ENCODE data around the gene ASIC3.

Gene ASIC3

DNA sequence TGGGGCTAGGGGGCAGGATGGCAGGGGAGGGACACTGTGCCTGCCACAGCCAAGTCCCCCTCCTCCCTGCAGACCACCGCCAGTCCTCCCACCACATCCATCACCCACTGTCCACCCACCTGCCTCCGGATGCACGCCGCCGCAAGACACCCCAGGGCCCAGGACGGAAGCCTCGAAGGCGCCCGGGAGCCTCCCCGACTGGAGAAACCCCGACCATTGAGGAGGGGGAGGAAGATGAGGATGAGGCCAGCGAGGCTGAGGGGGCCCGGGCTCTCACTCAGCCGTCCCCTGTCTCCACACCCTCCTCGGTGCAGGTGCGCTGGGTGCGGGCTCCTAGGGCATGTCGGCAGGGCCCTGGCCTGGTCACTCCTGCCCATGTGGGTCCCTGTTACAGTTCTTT is 16.1 kb downstream of the ASIC3 start:
- TF ChIP-seq, protein P1, sequence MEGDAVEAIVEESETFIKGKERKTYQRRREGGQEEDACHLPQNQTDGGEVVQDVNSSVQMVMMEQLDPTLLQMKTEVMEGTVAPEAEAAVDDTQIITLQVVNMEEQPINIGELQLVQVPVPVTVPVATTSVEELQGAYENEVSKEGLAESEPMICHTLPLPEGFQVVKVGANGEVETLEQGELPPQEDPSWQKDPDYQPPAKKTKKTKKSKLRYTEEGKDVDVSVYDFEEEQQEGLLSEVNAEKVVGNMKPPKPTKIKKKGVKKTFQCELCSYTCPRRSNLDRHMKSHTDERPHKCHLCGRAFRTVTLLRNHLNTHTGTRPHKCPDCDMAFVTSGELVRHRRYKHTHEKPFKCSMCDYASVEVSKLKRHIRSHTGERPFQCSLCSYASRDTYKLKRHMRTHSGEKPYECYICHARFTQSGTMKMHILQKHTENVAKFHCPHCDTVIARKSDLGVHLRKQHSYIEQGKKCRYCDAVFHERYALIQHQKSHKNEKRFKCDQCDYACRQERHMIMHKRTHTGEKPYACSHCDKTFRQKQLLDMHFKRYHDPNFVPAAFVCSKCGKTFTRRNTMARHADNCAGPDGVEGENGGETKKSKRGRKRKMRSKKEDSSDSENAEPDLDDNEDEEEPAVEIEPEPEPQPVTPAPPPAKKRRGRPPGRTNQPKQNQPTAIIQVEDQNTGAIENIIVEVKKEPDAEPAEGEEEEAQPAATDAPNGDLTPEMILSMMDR (conservative IDR thresholded peaks at IDR 0.05; ENCODE audit: low read depth, low read length) = no peak
- no peak for DNase-seq (ENCODE audit: low read depth)
- H3K4me3 ChIP-seq (ENCODE audit: low read length) = no peak overlapping the region

DNA sequence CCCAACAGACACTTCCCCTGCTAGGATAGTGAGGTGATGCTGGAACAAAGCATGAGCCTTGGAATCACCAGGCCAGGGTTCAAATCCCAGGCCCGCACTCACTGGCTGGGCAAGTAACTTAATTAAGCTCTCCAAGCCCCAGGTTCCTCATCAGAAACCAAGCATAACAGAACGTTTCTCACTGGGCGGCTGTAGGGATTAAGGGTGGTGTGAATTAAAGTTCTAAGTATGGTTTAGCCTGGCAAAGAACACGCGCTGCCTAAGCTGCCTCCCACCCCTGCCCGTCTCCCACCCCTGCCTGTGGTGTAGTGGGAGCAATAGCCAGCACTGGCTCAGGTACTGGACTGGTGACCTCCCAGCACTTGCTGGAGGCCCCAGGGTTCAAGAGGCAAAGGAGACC is 16.7 kb downstream of the ASIC3 start:
- peak overlapping the region; percentile 28 for H3K4me3 ChIP-seq (ENCODE audit: low read length)
- TF ChIP-seq, protein P1 (conservative IDR thresholded peaks at IDR 0.05; ENCODE audit: low read depth, low read length) = no peak
- DNase-seq (ENCODE audit: low read depth) = peak; percentile 91

DNA sequence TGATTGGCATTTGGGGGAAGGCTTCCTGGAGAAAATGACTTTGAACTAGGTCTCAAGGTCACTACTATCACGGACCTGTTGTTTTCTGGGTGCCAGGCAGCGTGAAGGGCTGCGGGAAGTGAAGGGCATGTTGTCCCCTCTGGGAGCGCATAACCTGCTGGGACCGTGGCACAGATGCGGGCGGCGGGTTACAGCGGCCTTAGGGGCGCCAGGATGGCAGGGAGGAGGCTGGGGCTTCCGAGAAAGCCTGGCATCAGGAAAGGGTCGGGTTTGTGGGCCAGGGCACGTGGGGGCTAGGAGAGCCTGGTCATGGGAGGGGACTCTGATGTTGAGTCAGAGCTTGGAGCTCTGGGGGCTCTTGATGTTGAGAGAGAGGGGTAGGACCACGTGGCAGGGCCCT is 17.2 kb downstream of the ASIC3 start:
- DNase-seq (ENCODE audit: low read depth) = peak; percentile 87
- TF ChIP-seq, protein P1 (conservative IDR thresholded peaks at IDR 0.05; ENCODE audit: low read depth, low read length) = no peak
- peak overlapping the region; percentile 28 for H3K4me3 ChIP-seq (ENCODE audit: low read length)

DNA sequence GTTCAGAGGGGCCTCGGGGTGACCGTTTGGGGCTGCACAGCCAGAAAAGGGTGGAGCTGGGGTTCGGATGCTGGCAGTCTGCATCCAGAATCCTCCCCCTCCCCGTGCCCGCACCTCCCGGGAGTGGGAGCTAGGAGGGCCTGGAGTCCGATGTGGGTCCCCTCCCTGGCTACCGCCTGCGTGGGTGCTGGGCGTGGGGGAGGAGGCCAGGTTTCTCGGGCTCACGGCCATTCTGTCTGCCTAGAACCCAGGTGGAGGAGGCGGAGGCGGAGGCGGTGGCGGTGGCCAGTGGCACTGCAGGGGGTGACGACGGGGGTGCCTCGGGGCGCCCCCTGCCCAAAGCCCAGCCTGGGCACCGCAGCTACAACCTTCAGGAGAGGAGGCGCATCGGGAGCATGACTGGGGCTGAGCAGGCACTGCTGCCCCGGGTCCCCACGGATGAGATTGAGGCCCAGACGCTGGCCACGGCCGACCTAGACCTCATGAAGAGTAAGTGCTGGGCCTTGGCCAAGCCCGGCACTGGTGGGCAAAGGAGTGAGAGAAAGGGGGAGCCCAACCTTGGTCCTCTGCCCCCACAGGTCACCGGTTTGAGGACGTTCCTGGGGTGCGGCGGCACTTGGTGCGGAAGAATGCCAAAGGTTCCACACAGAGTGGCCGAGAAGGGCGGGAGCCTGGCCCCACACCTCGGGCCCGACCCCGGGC is 18.1 kb downstream of the ASIC3 start:
- no peak for DNase-seq (ENCODE audit: low read depth)
- H3K4me3 ChIP-seq (ENCODE audit: low read length) = no peak overlapping the region
- TF ChIP-seq, protein P1 (conservative IDR thresholded peaks at IDR 0.05; ENCODE audit: low read depth, low read length) = no peak

DNA sequence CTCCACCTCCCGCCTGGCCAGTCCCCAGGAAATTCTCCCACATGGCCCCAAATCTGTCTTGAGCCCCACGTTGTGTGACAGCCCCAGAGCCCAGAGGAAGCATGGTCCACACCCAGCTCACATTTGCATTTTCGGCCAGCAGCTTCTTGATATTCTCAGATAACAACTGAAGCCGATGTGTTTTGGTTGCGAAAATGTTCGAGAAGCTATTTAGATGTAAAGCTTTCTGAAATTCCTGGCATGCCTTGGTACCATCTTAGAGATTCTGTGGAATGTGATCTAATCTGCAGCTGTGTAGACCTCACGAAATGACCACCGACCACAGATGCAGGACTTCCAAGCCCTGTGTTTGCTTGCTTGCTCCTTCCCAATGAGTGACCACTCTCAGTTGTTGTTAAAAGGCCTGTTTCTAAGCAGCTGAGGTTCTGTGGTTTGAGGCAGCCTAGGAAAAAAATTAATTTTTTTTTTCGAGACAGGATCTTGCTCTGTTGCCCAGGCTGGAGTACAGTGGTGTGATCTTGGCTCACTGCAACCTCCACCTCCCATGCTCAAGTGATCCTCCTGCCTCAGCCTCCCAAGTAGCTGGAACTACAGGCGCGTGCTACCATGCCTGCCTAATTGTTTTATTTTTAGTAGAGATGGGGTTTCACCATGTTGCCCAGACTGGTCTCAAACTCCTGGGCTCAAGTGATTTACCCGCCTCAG is 19.9 kb downstream of the ASIC3 start:
- no peak for DNase-seq (ENCODE audit: low read depth)
- TF ChIP-seq, protein P1 (conservative IDR thresholded peaks at IDR 0.05; ENCODE audit: low read depth, low read length) = no peak
- H3K4me3 ChIP-seq (ENCODE audit: low read length) = no peak overlapping the region

DNA sequence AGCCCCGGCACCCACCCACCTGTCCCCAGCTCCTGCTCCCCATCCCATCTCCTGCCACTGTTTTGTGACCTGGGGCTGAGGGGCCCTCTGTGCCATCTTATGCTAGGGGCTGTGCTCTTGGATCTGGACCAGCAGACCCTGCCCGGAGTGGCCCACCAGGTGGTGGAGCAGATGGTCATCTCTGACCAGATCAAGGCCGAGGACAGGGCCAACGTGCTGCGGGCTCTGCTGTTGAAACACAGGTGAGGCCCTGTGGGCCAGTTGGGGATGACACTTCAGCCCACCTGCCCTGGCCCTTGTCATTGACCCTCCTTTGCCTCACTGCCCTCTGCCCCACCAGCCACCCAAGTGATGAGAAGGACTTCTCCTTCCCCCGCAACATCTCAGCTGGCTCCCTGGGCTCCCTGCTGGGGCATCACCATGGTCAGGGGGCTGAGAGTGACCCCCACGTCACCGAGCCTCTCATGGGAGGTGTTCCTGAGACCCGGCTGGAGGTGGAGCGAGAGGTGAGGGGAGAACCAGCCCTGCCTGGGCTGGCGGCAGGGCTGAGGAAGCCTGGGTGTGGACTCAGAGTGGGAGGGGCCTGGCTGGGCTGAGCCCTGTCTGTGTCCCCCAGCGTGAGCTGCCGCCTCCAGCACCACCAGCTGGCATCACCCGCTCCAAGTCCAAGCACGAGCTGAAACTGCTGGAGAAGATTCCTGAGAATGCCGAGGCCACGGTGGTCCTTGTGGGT is 21.7 kb downstream of the ASIC3 start:
- TF ChIP-seq, protein P1 (conservative IDR thresholded peaks at IDR 0.05; ENCODE audit: low read depth, low read length) = no peak
- no peak for DNase-seq (ENCODE audit: low read depth)

More for the DNA sequence above, 21.7 kb downstream of the ASIC3 start:
- H3K4me3 ChIP-seq (ENCODE audit: low read length) = no peak overlapping the region

Measured in retinal pigment epithelial cell (primary cell).